Suprapubic skin (tissue), 4 donors: ENCODE data around the gene PARVG. TPM values are rescaled to one million over a fixed set of nuclear protein-coding genes. Genes with fewer than 3 reads are reported as not detected.

Source experiments
- DNase-seq, 2 donors: peaks; one replicate each; pipeline ENCODE4 v3.0.0-alpha.2; 2019; ENCODE audit warnings: low spot score in 2 of 2
- H3K27ac ChIP-seq: fragments of 200-600 bp; sonication (generic); one replicate; pipeline ENCODE4 v1.5.1; 2019
- H3K27me3 ChIP-seq: fragments of 200-600 bp; sonication (generic); one replicate; pipeline ENCODE4 v1.5.1; 2019
- H3K36me3 ChIP-seq: fragments of 200-600 bp; sonication (generic); one replicate; pipeline ENCODE4 v1.5.1; 2019
- H3K4me1 ChIP-seq: fragments of 200-600 bp; sonication (generic); one replicate; pipeline ENCODE4 v1.5.1; 2019
- H3K4me3 ChIP-seq: fragments of 200-600 bp; sonication (generic); one replicate; pipeline ENCODE4 v1.5.1; 2019; ENCODE audit warnings: mild to moderate bottlenecking
- H3K9me3 ChIP-seq: fragments of 200-600 bp; sonication (generic); one replicate; pipeline ENCODE4 v1.5.1; 2019
- CTCF ChIP-seq, 2 donors: fragments of 200-600 bp in 1 of 2; fragments of 450-650 bp in 1 of 2; sonication (generic) in 1 of 2; IDR thresholded peaks; one replicate each; pipeline ENCODE4 v1.5.1; 2016 to 2019; ENCODE audit warnings: antibody characterized with exemption in 2 of 2, mild to moderate bottlenecking in 1 of 2, moderate library complexity in 1 of 2
- EP300 ChIP-seq: sonication (generic); formaldehyde crosslinking; IDR thresholded peaks from one replicate; pipeline ENCODE4 v1.6.1; 2017; ENCODE audit warnings: antibody characterized with exemption
- POLR2A ChIP-seq, 2 donors: fragments of 450-650 bp; IDR thresholded peaks; one replicate each; pipeline ENCODE4 v1.6.1; 2017; ENCODE audit warnings: antibody characterized with exemption in 2 of 2, mild to moderate bottlenecking in 2 of 2, moderate library complexity in 2 of 2
- POLR2AphosphoS5 ChIP-seq, 3 donors: sonication (generic); formaldehyde crosslinking; IDR thresholded peaks; one replicate each; pipeline ENCODE4 v1.6.1; 2017; ENCODE audit warnings: antibody characterized with exemption in 3 of 3
- WGBS: methylation state at CpG from one replicate; pipeline ENCODE4 v1.1.5; 2018; 5-methylcytosine and 5-hydroxymethylcytosine counted together
- total RNA-seq, 4 donors: library from RNA; depleted of rRNA; stranded (reverse); fragments of >200 nt; gene quantifications; one replicate each; pipeline ENCODE4 v1.1.0, GENCODE V29; 2016

PARVG gene
- total RNA-seq, 4 donors from 2014 or later: 1.6 to 17.1 (median 3.2) TPM

- no peak for TF ChIP-seq POLR2AphosphoS5 (IDR thresholded peaks at IDR 0.05)
- TF ChIP-seq CTCF (IDR thresholded peaks at IDR 0.05): no peak
- no peak for TF ChIP-seq EP300
- no peak for TF ChIP-seq POLR2A (IDR thresholded peaks at IDR 0.05)
- 80% methylated on average over 8 of the region's 8 CpGs for WGBS
- H3K27ac ChIP-seq: no peak overlapping the region
- H3K9me3 ChIP-seq: no peaks in the 10 kb centered on the region
- H3K4me3 ChIP-seq: no peak overlapping the region
- peak in 1 of 2 donors; percentile 52 for DNase-seq
- H3K4me1 ChIP-seq: no peaks in the 10 kb centered on the region
- no peaks in the 10 kb centered on the region for H3K36me3 ChIP-seq
- peaks cover 21% of the 10 kb centered on the region for H3K27me3 ChIP-seq
Measured at GRCh38 chr22:44243761-44244160, 63.0 kb downstream of the PARVG start.

GRCh38 chr22:44244265-44244822, 63.6 kb downstream of the PARVG start:
- Histone ChIP-seq H3K4me3 (no peak overlapping the region), H3K27me3 (peaks cover 21% of the 10 kb centered on the region), H3K36me3 (no peaks in the 10 kb centered on the region), H3K27ac (no peak overlapping the region), H3K4me1 (no peaks in the 10 kb centered on the region), H3K9me3 (no peaks in the 10 kb centered on the region)
- no peak for TF ChIP-seq EP300
- TF ChIP-seq CTCF (IDR thresholded peaks at IDR 0.05): no peak
- no peak for TF ChIP-seq POLR2AphosphoS5 (IDR thresholded peaks at IDR 0.05)
- TF ChIP-seq POLR2A (IDR thresholded peaks at IDR 0.05): no peak
- 98% methylated on average over 6 of the region's 9 CpGs for WGBS
- DNase-seq: peak in 1 of 2 donors; percentile 16

- Histone ChIP-seq H3K4me3 (no peak overlapping the region), H3K36me3 (no peaks in the 10 kb centered on the region), H3K4me1 (no peaks in the 10 kb centered on the region), H3K27ac (no peak overlapping the region), H3K9me3 (no peaks in the 10 kb centered on the region), H3K27me3 (peaks cover 21% of the 10 kb centered on the region)
- WGBS: 46% methylated on average over 4 of the region's 7 CpGs
- TF ChIP-seq CTCF (IDR thresholded peaks at IDR 0.05): no peak
- TF ChIP-seq POLR2A (IDR thresholded peaks at IDR 0.05): no peak
- TF ChIP-seq EP300: no peak
- no peak for TF ChIP-seq POLR2AphosphoS5 (IDR thresholded peaks at IDR 0.05)
- DNase-seq: peak in 1 of 2 donors; percentile 73
Measured at GRCh38 chr22:44245438-44245837, 64.7 kb downstream of the PARVG start.

GRCh38 chr22:44245867-44246266, 65.1 kb downstream of the PARVG start:
- no peak overlapping the region for H3K4me3 ChIP-seq
- no peaks in the 10 kb centered on the region for H3K4me1 ChIP-seq
- H3K36me3 ChIP-seq: no peaks in the 10 kb centered on the region
- no peak for TF ChIP-seq CTCF (IDR thresholded peaks at IDR 0.05)
- no peak for TF ChIP-seq EP300
- TF ChIP-seq POLR2AphosphoS5 (IDR thresholded peaks at IDR 0.05): no peak
- TF ChIP-seq POLR2A (IDR thresholded peaks at IDR 0.05): no peak
- H3K27ac ChIP-seq: no peak overlapping the region
- DNase-seq: peak in 1 of 2 donors; percentile 37
- H3K9me3 ChIP-seq: no peaks in the 10 kb centered on the region
- 75% methylated on average over 8 of the region's 8 CpGs for WGBS
- H3K27me3 ChIP-seq: peaks cover 21% of the 10 kb centered on the region

- Histone ChIP-seq H3K4me3 (no peak overlapping the region), H3K36me3 (no peaks in the 10 kb centered on the region), H3K4me1 (no peaks in the 10 kb centered on the region), H3K9me3 (no peaks in the 10 kb centered on the region), H3K27me3 (peaks cover 21% of the 10 kb centered on the region), H3K27ac (no peak overlapping the region)
- DNase-seq: peak in 1 of 2 donors; percentile 32
- TF ChIP-seq CTCF (IDR thresholded peaks at IDR 0.05) (no peak), POLR2AphosphoS5 (IDR thresholded peaks at IDR 0.05) (no peak), EP300 (no peak), POLR2A (IDR thresholded peaks at IDR 0.05) (no peak)
- 82% methylated on average over 5 of the region's 8 CpGs for WGBS
Measured at GRCh38 chr22:44246615-44247326, 66.0 kb downstream of the PARVG start.
